ENCODE data around the gene SFTA2. TPM values are rescaled to one million over a fixed set of nuclear protein-coding genes. Genes with fewer than 3 reads are reported as not detected.
"Not testable (repeated sequence)": the region's sequence is repeated elsewhere in the genome, so short reads cannot be mapped to it uniquely, and the experiment has no call there.

SFTA2 gene
- total RNA-seq, result not detected

DNA sequence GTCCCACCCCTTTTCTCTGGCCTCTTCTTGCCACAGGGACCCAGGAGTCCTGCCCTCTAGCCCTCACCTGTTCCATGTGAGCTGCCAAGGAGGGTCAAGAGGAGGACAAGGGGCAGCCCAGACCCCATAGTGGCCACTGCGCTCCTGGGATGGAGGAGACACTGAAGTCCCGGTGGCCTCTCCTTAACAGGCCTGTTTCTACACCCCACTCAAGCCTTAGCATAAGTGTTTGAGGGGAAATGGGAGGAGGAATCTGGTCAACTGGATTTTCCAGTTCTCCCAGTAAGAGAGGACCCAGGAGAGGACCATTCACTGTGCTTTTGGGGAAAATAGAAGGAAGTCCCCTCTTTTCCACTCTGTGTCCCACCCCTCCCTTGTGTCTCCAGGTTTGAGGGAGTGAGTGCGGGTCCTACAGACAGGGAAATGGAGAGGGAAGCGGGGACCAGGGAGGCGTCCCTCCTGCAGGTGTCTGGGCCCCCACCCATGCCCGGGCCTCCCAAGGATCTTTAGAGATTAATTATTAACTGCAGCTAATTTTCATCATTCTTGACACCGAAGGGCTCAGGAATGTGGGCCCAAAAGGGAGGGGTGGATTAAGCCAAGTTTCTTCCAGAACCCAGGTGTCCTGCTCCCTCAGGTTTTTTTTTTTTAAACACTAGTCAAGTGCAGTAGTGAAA lies at the start of gene SFTA2:
Gene SFTA2 (minus strand): TSS at position 202 of the 677 bp plus-strand sequence. CDS start 74 bp downstream, at position 128.
- peaks cover 19% of the 10 kb centered on the region for H3K36me3 Mint-ChIP-seq
- no peak within 1 kb of the TSS for H3K4me3 Mint-ChIP-seq
- peaks cover 12% of the 10 kb centered on the region for H3K9me3 Mint-ChIP-seq
- ChIA-PET POLR2A (no interaction called here), CTCF (no interaction called here)
- H3K27ac Mint-ChIP-seq, result no peak within 1 kb of the TSS
- no peaks in the 10 kb centered on the region for H3K4me1 Mint-ChIP-seq (ENCODE audit: low read depth)
- DNase-seq, result no peak
- H3K27me3 Mint-ChIP-seq, result peaks cover 4% of the 10 kb centered on the region
- intact Hi-C loops (cut with micrococcal nuclease), result no loop called here

DNA sequence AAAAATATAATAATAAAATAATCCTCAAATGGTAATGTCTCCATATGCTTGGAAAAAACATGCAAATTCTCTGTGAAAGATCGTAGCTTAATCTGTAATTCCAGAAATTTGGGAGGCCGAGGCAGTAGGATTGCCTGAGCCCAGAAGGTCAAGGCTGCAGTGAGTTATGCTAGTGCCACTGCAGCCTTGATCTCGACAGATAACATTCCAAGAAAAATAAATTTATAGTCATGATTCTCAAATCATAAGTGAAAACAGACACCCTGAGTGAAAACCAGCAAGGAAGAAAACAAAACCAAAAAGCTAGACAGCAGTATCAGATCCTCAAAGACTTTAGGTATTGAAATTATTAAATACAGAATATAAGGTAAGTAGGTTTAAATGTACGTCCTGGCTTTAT lies 47.7 kb upstream of the SFTA2 start:
- intact Hi-C loops (cut with micrococcal nuclease), result no loop called here
- DNase-seq, result no peak
- no peak overlapping the region for H3K4me3 Mint-ChIP-seq
- H3K27ac Mint-ChIP-seq, result no peak overlapping the region
- POLR2A ChIA-PET, result no interaction called here
- peaks cover 26% of the 10 kb centered on the region for H3K27me3 Mint-ChIP-seq
- CTCF ChIA-PET, result interaction anchor here (1.3 kb wide), 1 partner anchor 100 kb away, joined by 4 read pairs; no protein-coding TSS in a partner anchor
- peaks cover 4% of the 10 kb centered on the region for H3K4me1 Mint-ChIP-seq (ENCODE audit: low read depth)
- H3K36me3 Mint-ChIP-seq, result no peaks in the 10 kb centered on the region
- no peaks in the 10 kb centered on the region for H3K9me3 Mint-ChIP-seq

- intact Hi-C loops (cut with micrococcal nuclease), result no loop called here
- Mint-ChIP-seq H3K9me3 (no peaks in the 10 kb centered on the region), H3K4me1 (ENCODE audit: low read depth) (peaks cover 4% of the 10 kb centered on the region), H3K4me3 (no peak overlapping the region), H3K27me3 (peaks cover 26% of the 10 kb centered on the region), H3K27ac (no peak overlapping the region), H3K36me3 (no peaks in the 10 kb centered on the region)
- ChIA-PET POLR2A (no interaction called here), CTCF (interaction anchor here (1.3 kb wide), 1 partner anchor 101 kb away, joined by 4 read pairs; no protein-coding TSS in a partner anchor)
- DNase-seq, result no peak
Measured at GRCh38 chr6:30979141-30979540, 47.2 kb upstream of the SFTA2 start.

DNA sequence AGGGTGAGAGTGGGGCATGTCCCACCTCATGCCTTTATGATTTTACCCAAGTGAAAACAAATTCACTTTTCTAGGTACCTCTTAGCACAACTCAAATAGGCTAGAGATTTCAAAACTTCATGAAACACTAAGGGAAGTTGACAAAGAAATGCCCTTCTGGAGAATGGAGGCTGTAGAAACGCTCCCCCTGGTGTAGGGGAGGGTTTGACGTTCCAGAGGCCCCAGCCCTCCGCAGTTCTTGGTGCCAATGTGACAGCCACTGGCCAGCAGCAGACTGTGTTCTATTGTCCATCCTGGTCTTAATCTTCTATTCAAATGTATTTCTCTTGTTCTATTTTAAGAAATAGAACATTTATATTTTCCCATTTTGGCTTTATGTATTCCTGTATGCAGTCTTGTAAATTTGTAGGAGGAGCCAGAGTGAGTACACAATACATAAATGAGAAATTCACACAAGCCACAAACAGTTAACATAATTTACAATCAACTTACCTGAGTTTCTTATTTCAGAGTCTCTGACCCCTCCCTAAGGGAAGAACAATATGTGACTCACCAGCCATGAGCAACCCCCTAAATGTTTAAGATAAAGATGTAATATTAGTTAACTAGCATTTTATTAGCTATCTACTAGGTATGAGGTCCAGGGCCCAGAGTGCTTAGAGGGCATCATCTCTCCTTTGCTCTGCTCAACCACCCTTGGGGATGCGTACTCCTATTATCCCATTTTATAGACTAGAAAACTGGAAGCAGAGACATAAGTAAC lies 42.7 kb upstream of the SFTA2 start:
- CTCF ChIA-PET, result interaction anchor here (1.1 to 1.6 kb wide), 2 partner anchors 29 to 105 kb away, joined by 3 to 4 read pairs; no protein-coding TSS in a partner anchor
- DNase-seq, result no peak

DNA sequence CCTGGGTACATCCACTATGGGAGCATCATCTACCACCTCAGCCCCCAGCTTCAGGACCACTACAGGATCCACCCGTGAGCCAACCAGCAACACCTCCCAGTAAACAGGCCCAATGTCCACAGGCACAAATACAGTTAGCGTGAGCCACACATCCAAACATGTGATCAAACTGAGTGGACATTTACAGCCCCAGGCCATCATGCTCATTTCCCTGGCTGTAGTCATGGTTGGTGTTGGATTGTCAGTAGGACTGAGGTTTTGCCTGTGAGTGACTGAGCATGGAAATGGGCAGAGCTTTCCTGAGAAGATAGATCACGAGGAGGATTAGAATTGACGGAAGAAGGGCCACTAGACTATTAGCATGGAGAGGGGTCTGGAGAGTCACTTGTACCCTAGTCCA lies 40.8 kb upstream of the SFTA2 start:
- intact Hi-C loops (cut with micrococcal nuclease), result no loop called here
- CTCF ChIA-PET, result interaction anchor here (0.8 to 1.2 kb wide), 2 partner anchors 97 to 115 kb away, joined by 3 to 4 read pairs; no protein-coding TSS in a partner anchor
- H3K27me3 Mint-ChIP-seq, result peaks cover 15% of the 10 kb centered on the region
- no peaks in the 10 kb centered on the region for H3K36me3 Mint-ChIP-seq
- H3K4me3 Mint-ChIP-seq, result no peak overlapping the region
- no peak for DNase-seq
- no peaks in the 10 kb centered on the region for H3K4me1 Mint-ChIP-seq (ENCODE audit: low read depth)
- no peaks in the 10 kb centered on the region for H3K9me3 Mint-ChIP-seq
- POLR2A ChIA-PET, result no interaction called here
- no peak overlapping the region for H3K27ac Mint-ChIP-seq

More for the DNA sequence above, 42.7 kb upstream of the SFTA2 start:
- Mint-ChIP-seq H3K27me3 (peaks cover 19% of the 10 kb centered on the region), H3K27ac (no peak overlapping the region), H3K4me3 (no peak overlapping the region), H3K9me3 (no peaks in the 10 kb centered on the region), H3K4me1 (ENCODE audit: low read depth) (no peaks in the 10 kb centered on the region), H3K36me3 (no peaks in the 10 kb centered on the region)
- intact Hi-C loops (cut with micrococcal nuclease), result no loop called here
- POLR2A ChIA-PET, result no interaction called here

GRCh38 chr6:30970946-30971345 lies 39.0 kb upstream of the SFTA2 start:
- Mint-ChIP-seq H3K4me3 (no peak overlapping the region), H3K9me3 (no peaks in the 10 kb centered on the region), H3K27me3 (peaks cover 14% of the 10 kb centered on the region), H3K27ac (no peak overlapping the region), H3K36me3 (no peaks in the 10 kb centered on the region), H3K4me1 (ENCODE audit: low read depth) (no peaks in the 10 kb centered on the region)
- intact Hi-C loops (cut with micrococcal nuclease), result no loop called here
- ChIA-PET POLR2A (no interaction called here), CTCF (no interaction called here)
- no peak for DNase-seq

DNA sequence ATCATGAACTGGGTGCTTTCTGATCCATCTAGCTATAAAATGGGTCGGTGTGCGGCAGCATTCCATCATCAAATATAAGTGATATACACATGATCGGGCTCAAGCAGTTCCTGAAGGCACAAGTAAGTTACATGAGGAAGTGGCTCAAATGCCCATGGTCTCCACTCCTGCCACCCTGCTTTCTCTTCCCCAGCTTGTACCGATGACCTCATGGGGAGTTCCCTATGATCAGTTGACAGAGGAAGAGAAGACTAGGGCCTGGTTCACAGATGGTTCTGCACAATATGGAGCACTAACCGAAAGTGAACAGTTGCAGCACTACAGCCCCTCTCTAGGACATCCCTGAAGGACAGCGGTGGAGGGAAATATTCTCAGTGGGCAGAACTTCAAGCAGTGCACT lies 37.2 kb upstream of the SFTA2 start:
- H3K9me3 Mint-ChIP-seq; H3K36me3 Mint-ChIP-seq; H3K4me3 Mint-ChIP-seq; H3K27ac Mint-ChIP-seq; H3K4me1 Mint-ChIP-seq (ENCODE audit: low read depth); DNase-seq; intact Hi-C loops (cut with micrococcal nuclease); POLR2A ChIA-PET; CTCF ChIA-PET: not testable (repeated sequence)
- H3K27me3 Mint-ChIP-seq, result peaks cover 23% of the 10 kb centered on the region

DNA sequence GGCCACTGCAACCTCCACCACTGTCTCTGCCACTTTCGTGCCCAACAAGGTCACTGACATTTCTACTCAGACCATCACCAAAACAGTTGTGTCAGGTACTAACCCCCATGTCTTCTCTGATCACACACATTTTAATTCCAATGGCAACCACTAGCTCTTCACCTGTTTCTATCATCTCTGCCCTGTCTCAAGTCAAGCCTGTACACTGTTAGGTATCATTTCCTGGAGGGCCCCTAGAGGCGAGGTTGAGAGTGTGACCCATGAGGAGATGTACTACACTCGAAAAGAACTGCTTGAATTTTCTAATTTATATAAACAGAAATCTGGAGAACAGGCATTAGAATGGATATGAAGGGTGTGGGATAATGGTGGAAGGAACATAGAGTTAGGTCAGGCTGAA lies 34.2 kb upstream of the SFTA2 start:
- no peak overlapping the region for H3K27ac Mint-ChIP-seq

DNA sequence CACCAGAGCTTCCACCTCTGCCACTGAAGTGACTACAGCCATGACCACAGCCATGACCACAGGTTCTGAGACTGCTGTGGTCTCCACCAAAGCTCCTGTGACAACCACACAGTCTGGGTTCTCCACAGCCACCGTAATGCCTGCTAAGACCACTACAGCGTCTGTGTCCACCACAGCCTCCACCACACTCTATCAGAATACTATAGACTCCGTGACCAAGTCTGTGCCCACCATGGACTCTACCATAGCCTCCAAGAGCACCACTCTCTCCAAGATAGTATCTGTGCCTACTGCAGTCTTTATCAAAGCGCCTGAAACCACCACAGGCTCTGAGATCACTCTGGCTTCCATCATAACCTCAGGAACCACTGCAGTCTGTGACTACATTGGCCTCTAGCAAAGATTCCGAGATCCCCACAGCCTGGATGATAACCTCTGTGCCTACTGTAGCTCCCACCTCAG lies 33.2 kb upstream of the SFTA2 start:
- DNase-seq, result no peak

More for the DNA sequence above, 34.2 kb upstream of the SFTA2 start:
- intact Hi-C loops (cut with micrococcal nuclease), result no loop called here
- H3K27me3 Mint-ChIP-seq, result peaks cover 13% of the 10 kb centered on the region
- H3K4me3 Mint-ChIP-seq, result no peak overlapping the region
- POLR2A ChIA-PET, result no interaction called here
- no peaks in the 10 kb centered on the region for H3K36me3 Mint-ChIP-seq
- CTCF ChIA-PET, result no interaction called here
- H3K4me1 Mint-ChIP-seq (ENCODE audit: low read depth), result peaks cover 8% of the 10 kb centered on the region
- no peaks in the 10 kb centered on the region for H3K9me3 Mint-ChIP-seq
- no peak for DNase-seq

DNA sequence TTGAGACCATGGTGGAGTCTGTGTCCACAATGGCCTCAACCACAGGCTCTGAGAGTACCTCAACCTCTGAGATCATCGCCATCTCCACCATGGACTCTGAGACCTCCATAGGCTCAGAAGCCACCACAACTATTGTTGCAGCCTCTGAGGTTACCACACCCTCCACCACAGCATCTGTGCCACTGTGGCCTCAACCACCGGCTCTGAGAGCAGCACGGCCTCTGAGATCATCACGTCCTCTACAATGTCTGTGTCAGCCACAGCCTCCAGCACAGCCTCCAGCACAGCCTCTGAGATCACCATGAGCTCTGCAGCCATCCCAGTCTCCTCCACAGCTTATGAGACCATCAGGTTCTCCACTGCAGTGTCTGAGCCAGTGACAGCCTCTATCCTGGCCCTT lies 32.1 kb upstream of the SFTA2 start:
- Mint-ChIP-seq H3K4me3 (no peak overlapping the region), H3K9me3 (no peaks in the 10 kb centered on the region), H3K27ac (no peak overlapping the region), H3K27me3 (peaks cover 13% of the 10 kb centered on the region), H3K36me3 (no peaks in the 10 kb centered on the region), H3K4me1 (ENCODE audit: low read depth) (peaks cover 8% of the 10 kb centered on the region)
- ChIA-PET CTCF (interaction anchor here (0.8 kb wide), 1 partner anchor 18 kb away, joined by 3 read pairs; no protein-coding TSS in a partner anchor), POLR2A (interaction anchor here (0.5 kb wide), 1 partner anchor 230 kb away, joined by 5 read pairs; no protein-coding TSS in a partner anchor)
- DNase-seq, result peak; percentile 56
- intact Hi-C loops (cut with micrococcal nuclease), result no loop called here

More for the DNA sequence above, 33.2 kb upstream of the SFTA2 start:
- POLR2A ChIA-PET, result no interaction called here
- H3K4me3 Mint-ChIP-seq, result no peak overlapping the region
- CTCF ChIA-PET, result no interaction called here
- peaks cover 8% of the 10 kb centered on the region for H3K4me1 Mint-ChIP-seq (ENCODE audit: low read depth)
- H3K9me3 Mint-ChIP-seq, result no peaks in the 10 kb centered on the region
- H3K27me3 Mint-ChIP-seq, result peaks cover 13% of the 10 kb centered on the region
- intact Hi-C loops (cut with micrococcal nuclease), result no loop called here
- no peaks in the 10 kb centered on the region for H3K36me3 Mint-ChIP-seq
- H3K27ac Mint-ChIP-seq, result no peak overlapping the region

GRCh38 chr6:30963641-30964040 lies 31.7 kb upstream of the SFTA2 start:
- Mint-ChIP-seq H3K4me3 (no peak overlapping the region), H3K27me3 (peaks cover 13% of the 10 kb centered on the region), H3K4me1 (ENCODE audit: low read depth) (peaks cover 8% of the 10 kb centered on the region), H3K27ac (no peak overlapping the region), H3K36me3 (no peaks in the 10 kb centered on the region), H3K9me3 (no peaks in the 10 kb centered on the region)
- intact Hi-C loops (cut with micrococcal nuclease), result no loop called here
- ChIA-PET POLR2A (no interaction called here), CTCF (no interaction called here)
- no peak for DNase-seq

DNA sequence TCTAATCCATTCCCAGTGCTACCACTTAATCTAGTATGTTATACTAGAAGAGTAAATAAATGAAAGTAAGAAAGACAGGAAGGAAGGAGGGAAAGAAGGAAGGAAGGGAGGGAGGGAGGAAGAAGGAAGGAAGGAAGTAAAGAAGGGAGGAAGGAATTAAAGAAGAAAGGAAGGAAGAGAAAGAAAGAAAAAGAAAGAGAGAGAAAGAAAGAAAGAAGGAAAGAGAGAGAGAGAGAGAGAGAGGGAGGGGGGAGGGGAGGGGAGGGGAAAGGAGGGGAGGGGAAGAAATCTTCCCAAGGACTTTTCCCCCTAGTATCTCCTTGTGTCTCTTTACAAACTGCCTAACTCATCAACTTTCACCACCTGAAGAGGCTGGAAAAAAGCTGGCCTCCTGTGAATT lies 30.7 kb upstream of the SFTA2 start:
- no peak overlapping the region for H3K27ac Mint-ChIP-seq
- H3K36me3 Mint-ChIP-seq, result no peaks in the 10 kb centered on the region
- intact Hi-C loops (cut with micrococcal nuclease), result no loop called here
- CTCF ChIA-PET, result no interaction called here
- no peaks in the 10 kb centered on the region for H3K9me3 Mint-ChIP-seq
- H3K27me3 Mint-ChIP-seq, result peaks cover 13% of the 10 kb centered on the region
- POLR2A ChIA-PET, result no interaction called here
- peaks cover 8% of the 10 kb centered on the region for H3K4me1 Mint-ChIP-seq (ENCODE audit: low read depth)
- no peak overlapping the region for H3K4me3 Mint-ChIP-seq
- DNase-seq, result no peak

All from activated CD4-positive, alpha-beta memory T cell treated with anti-CD3 and anti-CD28 coated beads for 36 hours (primary cell).